ENCODE measurements around the gene NR2F1-AS1.
A peak's percentile ranks its signal among the peaks of the same experiment; 100 is the strongest.

The NR2F1-AS1 gene

DNA sequence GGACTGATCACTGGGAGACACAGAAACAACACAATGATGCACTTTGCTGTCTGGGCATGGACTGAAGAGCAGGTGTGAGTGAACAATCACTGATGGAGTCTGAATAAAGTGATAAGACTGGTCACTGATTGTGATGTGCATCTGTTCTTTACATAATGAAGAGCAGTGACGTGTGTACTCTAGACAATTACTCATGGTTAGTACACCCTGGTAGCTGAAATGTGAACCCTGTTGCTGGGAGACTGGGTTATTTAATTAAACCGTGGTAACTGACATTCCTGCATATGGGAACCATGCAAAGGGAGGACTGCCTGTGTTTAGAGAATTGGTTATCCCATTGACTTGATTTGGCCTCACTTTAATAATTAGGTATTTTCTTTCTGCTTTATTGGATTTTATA lies 202.9 kb downstream of the NR2F1-AS1 start:
- peak; percentile 40 for DNase-seq (ENCODE audit: low read depth)
- H3K4me3 ChIP-seq (ENCODE audit: control insufficient read depth, low read depth, low read length), result no peak overlapping the region
- TF ChIP-seq, protein P1, sequence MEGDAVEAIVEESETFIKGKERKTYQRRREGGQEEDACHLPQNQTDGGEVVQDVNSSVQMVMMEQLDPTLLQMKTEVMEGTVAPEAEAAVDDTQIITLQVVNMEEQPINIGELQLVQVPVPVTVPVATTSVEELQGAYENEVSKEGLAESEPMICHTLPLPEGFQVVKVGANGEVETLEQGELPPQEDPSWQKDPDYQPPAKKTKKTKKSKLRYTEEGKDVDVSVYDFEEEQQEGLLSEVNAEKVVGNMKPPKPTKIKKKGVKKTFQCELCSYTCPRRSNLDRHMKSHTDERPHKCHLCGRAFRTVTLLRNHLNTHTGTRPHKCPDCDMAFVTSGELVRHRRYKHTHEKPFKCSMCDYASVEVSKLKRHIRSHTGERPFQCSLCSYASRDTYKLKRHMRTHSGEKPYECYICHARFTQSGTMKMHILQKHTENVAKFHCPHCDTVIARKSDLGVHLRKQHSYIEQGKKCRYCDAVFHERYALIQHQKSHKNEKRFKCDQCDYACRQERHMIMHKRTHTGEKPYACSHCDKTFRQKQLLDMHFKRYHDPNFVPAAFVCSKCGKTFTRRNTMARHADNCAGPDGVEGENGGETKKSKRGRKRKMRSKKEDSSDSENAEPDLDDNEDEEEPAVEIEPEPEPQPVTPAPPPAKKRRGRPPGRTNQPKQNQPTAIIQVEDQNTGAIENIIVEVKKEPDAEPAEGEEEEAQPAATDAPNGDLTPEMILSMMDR (IDR thresholded peaks at IDR 0.05; ENCODE audit: control insufficient read depth, insufficient read depth, low read depth, low read length, missing control alignments), result no peak

DNA sequence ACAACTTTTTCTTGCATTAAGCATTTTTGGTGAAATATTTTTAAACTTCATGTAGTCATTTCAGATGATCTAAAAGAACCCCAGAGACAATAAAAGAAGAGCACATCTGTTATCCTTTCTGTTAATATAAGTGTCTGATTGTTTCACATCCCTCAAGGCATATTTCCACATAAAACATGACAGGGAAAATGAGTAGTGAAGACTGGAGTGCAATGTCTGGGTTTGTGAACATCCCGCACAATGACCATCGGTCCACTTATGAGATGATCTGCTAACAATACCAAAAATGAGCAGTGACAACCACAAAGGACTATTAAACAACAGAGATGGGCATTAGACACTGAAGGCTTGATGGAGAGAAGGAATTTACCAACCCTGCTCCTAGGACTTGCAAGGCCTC lies 209.1 kb downstream of the NR2F1-AS1 start:
- no peak for DNase-seq (ENCODE audit: low read depth)
- H3K4me3 ChIP-seq (ENCODE audit: control insufficient read depth, low read depth, low read length), result no peak overlapping the region
- TF ChIP-seq, protein P1 (IDR thresholded peaks at IDR 0.05; ENCODE audit: control insufficient read depth, insufficient read depth, low read depth, low read length, missing control alignments), result no peak

GRCh38 chr5:93364378-93364777 lies 216.6 kb downstream of the NR2F1-AS1 start:
- no peak overlapping the region for H3K4me3 ChIP-seq (ENCODE audit: control insufficient read depth, low read depth, low read length)
- no peak for DNase-seq (ENCODE audit: low read depth)
- TF ChIP-seq, protein P1 (IDR thresholded peaks at IDR 0.05; ENCODE audit: control insufficient read depth, insufficient read depth, low read depth, low read length, missing control alignments), result no peak

DNA sequence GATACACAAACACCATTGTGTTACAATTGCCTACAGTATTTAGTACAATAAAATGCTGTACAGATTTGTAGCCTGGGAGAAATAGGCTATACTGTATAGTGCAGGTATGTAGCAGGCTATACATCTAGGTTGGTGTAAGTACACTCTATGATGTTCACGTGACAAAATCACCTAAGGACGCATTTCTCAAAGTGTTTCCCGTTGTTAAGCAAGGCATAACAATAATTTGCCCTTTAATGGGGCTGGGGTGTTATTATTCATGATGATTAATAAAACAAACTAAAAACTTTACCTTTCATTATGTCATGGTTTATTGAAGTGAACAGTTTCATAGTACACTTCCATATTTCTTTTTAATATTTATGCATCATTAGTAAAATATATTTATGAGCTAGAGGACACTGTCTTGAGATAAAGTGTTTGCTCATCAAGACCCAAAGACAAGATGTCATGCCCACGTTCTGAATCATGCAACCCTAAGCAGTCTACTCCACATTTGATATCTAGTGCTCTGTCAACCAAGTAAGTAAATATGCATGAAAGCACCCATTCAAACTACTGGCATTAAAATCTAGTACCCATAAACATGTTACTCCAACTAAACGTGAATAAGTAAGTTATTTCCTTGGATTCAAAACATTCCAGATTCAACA lies 220.5 kb downstream of the NR2F1-AS1 start:
- no peak for DNase-seq (ENCODE audit: low read depth)
- H3K4me3 ChIP-seq (ENCODE audit: control insufficient read depth, low read depth, low read length), result no peak overlapping the region
- TF ChIP-seq, protein P1 (IDR thresholded peaks at IDR 0.05; ENCODE audit: control insufficient read depth, insufficient read depth, low read depth, low read length, missing control alignments), result no peak

DNA sequence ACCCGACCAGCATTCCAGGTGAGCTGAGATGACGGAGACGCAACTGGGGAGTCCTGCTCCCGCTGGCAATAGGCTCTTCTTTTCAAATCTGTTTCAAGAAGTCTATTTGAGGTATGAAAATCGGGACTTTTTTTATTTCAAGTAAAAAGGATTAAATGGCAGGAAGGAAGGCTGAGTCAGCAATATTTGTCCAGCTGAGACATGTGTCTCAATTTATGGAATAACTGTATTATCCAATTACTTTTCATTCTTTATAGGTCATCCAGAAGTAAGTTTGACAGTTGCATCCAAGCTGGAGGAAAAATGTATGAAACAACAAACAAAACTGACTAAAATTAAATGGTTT lies 221.1 kb downstream of the NR2F1-AS1 start:
- H3K4me3 ChIP-seq (ENCODE audit: control insufficient read depth, low read depth, low read length), result no peak overlapping the region
- TF ChIP-seq, protein P1 (IDR thresholded peaks at IDR 0.05; ENCODE audit: control insufficient read depth, insufficient read depth, low read depth, low read length, missing control alignments), result no peak
- no peak for DNase-seq (ENCODE audit: low read depth)

Measured in AG09309 (cell line).